HG03432 (cell line): ENCODE data around the gene TRIM52.
"Not testable (repeated sequence)": the region's sequence is repeated elsewhere in the genome, so short reads cannot be mapped to it uniquely, and the experiment has no call there.

Source experiments
- ATAC-seq: cut with Tn5 transposase; IDR thresholded peaks from one replicate; pipeline ENCODE4 v1.9.1; 2021; ENCODE audit warnings: mild to moderate bottlenecking, moderate library complexity; ENCODE audit not compliant: unreplicated experiment

Gene TRIM52

DNA sequence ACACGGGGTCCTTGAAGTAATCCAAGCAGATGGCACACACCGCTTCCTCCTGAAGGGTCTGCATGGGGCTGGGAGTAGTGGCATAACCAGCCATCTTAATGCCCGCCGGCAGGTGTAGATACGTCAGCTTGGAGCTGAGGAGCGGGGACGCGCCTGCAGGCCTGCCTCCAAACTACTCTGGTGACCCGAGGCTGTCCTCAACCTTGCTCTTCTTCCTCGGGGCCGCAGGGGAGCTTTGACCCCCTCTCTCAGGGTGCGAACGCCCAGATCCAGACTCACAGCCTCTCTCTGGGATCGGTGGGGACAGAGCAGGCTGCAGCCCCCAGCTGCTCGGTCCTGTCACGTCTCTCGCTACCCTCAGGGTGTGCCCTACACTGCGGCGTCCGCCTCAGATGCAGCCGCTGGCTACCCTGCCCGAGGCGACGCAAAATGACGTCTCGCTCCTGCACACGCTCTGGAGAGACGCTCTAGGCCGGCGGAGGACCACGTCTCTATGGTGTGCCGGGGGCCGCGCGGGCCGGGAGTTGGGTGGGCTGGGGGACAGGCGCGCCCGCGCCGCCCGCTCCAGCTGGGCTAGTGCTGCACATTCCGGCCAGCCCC is at the start of gene TRIM52:
TSS of gene TRIM52 (minus strand) at position 424 of the 600 bp plus-strand sequence. CDS start at position 94, 330 bp downstream.
- peak; percentile 82 for ATAC-seq

DNA sequence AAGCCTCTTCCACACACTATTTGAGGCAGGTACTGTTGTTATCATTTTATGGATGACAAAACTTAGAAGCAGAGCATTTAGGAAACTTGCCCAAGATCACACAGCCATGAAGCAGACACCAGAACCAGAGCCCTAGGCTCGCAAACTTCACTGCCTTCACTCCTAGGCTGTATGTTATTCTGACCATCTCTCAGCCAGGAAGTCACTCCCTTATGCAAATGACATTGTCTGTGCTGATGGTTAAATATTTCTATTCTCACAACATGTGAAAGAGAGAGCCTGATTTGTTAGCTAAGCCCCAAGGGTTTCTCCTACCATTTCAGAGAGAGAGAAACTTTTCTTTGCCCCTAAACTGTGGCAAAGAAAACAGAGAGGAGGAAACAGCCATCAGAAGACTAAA is 26.4 kb upstream of the TRIM52 start:
- ATAC-seq = peak; percentile 51

DNA sequence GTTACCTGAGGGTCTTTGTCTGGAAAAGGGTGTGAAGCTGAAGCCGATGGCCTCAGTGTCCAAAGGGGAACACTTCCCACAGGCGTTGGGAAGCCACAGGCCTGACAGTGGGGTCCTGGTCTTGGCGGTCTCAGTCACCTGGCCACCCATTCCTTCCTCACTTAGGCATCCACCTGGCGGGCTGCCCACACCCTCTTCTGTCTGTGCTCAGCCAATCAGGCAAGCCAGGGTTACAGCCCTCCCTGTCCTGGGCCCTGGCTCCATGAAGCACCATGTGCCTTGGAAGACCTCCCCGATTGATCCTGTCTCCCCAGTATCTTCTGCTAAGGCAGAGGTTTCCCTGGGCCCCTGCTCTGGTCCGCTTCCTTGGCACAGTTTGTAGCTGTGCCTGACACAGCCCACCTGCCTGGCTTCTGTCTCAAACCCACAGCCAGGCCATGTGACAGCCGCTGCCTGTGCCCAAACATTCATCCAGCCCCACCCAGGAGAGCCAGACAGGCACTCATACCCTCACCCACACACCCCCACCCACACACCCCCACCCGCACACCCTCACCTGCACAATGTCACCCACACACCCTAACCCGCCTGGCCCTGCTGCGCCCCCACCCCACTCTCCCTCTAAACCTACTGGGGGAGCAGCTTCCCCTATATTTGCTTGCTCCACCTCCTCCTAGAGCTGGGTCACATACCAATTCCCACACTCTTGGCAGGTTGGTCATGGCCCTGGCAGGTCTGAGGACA is 25.2 kb upstream of the TRIM52 start:
- ATAC-seq = not testable (repeated sequence)

DNA sequence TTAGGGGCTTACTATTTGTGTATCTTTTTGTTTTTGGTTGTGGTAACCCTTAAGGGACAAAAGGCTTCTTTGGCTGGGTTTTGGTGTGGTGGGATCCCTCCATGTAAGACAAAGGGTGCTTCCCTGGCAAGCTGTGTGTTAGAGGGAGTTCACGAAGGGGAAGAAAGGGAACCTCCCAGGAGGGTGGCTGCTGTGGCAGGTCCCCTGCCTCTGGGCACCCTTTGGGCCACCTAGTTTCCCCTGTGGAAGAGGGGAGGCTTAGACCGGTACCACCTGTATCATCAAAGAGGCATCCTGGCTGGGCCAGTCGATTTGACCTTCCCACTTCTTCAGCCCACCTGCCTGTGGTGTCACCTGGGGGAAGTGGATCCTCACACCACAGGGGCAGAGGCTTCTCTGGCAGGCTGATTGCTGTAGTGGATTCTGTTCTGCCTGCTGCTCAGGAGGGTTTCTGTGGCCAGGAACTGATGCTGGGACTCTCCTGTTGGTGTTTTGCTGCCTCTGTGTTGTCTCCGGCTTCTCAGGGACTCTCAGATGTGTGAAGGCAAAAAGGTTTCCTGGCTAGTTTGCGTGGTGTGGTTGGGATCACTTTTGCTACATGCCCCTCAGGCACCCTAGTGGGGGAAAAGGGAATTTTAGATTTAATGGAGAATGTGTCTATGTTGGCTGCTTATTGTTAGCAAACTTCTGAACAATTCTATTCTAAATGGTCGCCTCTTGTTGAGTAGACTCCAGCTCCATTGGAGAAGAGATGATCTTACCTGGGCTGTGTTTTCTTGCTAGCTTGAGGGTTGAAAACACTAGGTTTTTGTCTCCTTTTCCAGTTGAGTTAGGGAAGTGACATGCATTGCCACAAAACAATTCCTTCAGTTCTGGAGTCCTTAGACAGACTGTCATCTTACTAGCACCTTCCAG is 23.2 kb upstream of the TRIM52 start:
- not testable (repeated sequence) for ATAC-seq

DNA sequence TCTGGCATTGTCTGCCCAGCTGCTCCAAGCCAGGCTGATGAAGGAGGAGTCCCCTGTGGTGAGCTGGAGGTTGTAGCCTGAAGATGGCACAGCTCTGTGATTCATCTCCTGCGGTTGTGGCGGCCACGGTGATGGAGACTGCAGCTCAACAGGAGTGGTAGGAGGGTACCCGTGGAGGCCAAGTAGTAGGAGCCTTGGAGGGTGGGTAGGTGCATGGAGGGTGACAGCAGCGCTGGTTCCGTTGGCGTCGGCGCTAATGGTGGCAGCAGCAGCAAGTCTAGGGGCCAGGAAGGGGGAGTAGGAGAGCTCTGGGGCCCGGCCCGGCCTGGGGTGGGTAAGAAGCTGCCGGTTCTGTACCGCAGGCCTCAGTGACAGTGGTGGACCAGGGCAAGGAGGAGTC is 22.4 kb upstream of the TRIM52 start:
- ATAC-seq = no peak

DNA sequence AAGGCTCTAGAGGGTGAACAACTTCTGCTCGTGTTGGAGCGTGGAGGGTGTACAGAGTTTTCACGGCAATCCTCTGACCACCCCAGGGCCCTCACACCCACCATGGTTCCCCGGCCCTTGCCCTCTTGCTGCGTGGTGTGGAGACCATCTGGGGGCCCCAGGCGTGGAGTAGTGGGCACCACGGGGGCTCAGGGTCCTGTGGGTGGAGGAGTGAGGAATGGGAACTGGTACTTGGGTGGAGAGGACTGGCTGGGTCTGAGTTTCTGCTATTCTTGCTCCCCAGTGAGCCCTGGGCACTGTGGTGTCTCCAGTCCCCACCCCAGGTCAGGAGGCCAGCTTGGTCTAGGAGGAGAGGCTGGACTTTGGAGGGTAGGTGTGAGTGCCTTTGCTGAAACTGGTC is 21.9 kb upstream of the TRIM52 start:
- no peak for ATAC-seq

DNA sequence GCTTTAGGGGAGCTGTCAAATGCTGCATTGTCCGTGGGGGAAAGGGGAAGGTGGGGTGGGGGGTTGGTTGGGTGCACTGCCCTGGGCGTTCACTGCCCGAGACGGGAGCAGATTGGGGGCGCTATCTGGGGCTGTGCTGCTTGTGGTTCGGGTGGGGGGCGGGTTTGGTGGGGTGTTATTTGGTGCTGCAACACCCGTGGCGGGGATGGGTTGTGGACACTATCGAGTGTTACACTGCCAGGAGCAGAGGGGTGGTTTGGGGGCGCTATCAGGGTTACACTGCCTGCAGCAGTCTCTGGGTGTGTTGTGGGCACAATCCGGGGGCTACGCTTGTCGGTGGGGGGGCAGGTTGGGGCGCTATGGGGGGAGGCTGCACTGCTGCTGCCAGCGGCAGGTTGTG is 21.5 kb upstream of the TRIM52 start:
- not testable (repeated sequence) for ATAC-seq

DNA sequence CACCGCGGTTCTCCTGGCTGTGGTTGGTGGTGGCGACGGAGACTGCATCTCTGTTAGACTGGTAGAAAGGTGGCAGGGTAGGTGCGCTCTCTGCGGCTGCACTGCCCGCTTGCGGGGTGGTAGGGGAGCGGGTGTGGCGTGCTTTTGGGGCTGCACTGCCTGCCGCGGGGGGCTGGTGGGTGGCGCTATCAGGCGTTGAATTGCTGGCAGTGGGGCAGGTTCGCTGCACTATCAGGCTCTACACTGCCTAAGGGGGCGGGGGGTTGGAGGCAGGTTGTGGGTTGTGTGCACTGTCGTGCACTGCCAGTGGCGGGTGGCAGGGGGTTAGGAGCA is 21.0 kb upstream of the TRIM52 start:
- ATAC-seq = no peak

DNA sequence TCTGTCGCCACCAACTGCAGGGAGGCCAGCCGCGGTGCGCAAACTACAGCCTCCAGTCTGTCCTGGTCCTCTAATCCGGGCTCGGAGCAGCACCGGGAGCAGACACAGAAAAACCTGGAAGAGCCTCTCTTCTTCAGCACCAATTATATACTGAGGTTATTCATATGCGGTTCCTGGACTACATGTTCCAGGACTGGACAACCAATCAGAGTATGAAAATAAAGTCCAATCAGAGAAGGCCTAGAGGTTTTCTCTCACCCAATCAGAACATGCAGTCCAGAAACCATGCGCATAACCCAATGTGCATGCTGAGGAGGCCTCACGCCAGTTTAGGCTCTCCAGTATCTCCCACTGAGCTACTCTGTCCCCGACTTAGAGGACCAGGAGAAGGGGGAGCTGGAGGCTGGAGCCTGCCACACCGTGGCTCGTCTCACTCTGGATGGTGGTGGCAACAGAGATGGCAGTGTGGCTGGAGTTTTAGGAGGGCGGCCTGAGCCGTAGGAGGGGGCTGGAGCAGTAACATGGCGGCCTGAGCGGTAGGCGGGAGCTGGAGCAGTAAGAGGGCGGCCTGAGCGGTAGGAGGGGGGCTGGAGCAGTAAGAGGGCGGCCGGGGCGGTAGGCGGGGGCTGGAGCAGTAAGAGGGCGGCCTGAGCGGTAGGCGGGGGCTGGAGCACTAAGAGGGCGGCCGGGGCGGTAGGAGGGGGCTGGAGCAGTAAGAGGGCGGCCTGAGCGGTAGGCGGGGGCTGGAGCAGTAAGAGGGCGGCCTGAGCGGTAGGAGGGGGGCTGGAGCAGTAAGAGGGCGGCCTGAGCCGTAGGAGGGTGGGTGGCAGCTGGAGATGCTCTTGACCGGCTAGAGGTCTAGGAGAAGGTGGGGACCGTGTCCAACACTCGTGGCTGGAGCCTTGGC is 20.4 kb upstream of the TRIM52 start:
- ATAC-seq = no peak

DNA sequence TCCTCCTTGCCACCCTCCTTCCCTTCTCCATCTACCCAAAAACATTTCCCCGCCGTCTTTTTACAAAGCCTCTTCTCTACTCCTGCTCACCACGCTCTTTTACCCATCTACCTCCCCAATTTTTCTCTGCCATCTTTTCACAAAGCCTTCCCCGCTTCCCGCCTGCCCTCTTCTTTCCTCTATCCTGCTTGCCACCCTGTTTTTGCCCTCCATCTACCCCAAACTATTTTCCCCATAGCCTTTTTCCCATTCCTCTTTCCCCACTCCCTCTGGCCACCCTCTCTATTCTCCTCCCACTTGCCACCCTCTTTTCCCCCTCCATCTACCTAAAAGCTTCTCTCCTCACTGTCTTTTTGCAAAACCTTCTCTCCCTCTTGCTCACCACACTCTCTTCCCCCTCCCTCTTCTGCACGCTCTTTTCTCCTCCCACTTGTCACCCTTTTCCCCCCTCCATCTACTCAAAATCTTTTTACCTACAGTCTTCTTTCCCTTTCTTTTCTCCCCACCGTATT is 19.4 kb upstream of the TRIM52 start:
- ATAC-seq = no peak

DNA sequence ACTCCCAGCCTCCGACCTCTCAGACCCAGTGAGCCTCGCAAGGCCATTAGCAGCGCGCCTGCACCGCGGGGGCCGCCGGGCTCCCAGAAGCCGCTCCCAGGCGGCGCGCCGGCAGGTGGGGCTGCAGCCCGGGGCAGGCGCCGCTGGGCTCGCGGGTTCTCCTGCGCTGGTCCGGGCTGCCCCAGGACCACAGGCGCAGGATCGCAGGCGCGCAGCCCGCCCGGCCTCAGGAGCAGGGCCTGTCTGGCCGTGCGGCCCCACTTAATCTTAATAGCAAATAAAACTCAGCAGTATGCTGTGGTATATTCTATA is 12.4 kb upstream of the TRIM52 start:
- ATAC-seq = not testable (repeated sequence)

DNA sequence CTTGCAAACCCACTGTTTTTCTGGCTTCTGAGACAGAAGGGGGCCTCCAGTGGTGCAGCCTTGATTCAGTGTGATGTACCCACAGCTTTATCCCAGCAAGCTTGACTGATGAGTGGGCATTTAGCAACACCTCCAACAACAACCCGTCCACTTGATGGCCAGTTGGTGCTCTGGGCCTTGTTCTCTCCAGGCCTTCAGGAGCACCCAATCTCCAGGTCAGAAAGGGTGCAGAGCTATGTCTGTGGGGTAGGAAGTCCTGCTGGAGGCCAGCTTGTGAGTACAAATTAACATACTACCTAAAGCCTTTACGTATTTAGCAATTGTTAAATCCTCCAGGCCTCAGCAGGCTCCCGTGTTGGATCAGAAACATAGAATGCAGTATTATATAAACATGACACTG is 10.1 kb upstream of the TRIM52 start:
- no peak for ATAC-seq

DNA sequence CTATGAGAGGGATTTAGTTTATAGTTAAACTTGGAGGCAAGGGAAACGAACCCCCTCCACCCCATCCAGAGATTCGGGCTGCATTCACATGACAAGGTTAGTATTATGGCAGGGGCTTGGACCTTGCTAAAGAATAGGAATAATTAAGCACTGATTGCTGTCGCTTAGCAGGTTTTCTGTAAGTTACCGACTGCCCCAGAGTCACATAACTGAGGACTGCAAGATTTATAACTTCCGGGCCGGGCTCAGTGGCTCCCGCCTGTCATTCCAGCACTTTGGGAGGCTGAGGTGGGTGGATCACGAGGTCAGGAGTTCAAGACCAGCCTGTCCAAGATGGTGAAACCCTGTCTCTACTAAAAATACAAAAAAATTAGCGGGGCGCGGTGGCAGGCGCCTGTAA is 7.0 kb upstream of the TRIM52 start:
- not testable (repeated sequence) for ATAC-seq

DNA sequence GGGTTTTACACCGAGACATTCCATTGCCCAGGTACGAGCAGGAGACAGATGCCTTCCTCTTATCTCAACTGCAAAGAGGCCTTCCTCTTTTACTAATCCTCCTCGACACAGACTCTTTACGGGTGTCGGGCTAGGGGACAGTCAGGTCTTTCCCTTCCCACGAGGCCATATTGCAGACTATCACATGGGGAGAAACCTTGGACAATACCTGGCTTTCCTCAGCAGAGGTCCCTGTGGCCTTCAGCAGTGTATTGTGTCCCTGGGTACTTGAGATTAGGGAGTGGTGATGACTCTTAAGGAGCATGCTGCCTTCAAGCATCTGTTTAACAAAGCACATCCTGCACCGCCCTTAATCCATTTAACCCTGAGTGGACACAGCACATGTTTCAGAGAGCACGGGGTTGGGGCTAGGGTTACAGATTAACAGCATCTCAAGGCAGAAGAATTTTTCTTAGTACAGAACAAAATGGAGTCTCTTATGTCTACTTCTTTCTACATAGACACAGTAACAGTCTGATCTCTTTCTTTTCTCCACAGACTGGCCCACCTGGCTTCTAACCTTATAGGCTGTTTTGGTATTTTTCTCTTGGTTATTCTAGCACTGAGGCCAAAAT is 6.5 kb upstream of the TRIM52 start:
- ATAC-seq = not testable (repeated sequence)

DNA sequence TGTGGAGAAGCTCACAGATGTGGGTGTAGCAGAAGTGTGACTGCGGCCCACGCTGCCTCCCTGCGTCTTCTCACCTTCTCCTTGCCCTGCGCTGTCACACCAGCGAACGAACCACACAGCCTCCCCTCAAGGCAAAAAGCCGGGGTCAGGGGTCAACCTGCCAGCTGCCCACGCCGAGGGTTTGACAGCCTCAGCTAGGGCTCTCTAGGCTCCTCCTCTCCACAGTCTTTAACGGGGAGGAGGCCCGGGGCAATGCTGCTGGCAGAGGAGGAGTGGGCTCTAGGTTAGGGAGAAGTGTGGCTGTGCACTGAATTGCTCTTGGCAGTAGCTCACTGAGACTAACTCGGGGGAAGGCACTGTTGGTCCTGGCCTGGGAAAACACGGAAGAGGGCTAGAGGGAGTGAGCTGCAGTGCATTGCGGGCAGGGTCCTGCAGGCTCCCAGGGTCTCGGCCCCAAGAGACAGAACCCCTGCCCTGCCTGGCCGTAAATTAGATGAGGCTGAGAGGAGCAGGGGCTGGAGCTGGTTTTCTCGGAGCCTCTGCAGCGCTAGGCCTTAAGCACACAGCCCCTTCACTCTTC is 4.2 kb upstream of the TRIM52 start:
- ATAC-seq = no peak

DNA sequence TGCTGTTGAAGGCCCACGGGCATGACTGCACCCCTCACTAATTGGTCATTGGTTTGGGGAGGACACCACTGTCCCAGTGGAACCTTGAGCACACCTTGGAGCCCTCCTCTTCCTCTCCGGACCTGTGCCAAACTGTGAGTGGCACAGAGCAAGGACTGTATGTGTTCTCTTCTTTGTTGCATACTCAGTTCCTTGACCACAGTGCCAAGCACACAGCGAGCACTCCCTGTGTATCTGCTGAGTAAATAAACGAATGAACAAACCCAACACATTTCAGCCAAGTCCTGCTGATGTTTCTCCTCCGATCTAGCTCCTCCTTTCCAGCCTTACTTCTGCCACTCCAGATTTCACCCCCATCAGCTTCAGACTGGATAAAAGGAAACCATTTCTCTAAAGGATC is 2.7 kb upstream of the TRIM52 start:
- ATAC-seq = no peak

DNA sequence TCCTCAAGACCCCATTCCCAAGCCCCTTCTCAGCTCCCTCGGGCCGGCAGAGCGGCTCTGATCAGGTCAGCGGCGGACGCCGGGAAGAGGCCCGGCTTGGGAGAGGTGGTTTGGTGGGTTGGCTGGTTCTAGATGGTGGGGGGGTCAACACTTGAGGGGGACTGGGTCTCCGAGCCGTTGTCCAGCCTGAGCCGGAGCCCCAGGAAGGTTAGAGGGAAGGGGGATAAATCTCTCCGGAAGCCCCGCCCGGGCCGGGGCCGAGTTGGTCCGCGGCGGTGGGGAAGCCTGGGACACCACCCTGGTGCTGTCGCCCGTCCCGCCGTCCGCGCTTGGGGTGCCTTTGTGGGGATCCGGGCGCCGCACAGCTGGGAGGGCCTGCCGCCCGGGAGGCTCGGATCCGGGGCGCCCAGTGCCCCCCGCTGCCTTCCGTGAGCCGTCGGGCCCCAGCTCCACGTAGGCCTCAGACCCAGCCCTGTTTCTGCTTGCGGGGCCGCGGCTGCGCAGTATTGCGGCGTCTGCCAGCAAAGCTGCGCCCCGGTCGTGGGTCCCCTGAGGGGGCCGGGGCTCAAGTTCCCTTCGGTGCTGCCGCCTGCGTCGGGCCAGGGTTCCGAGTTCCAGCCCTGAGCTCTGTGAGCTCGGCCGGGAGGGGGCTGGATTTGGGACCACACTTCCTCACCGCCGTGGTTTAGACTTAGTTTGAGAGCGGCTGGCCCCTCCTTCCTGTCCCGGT is 542 bp upstream of the TRIM52 start:
- peak; percentile 55 for ATAC-seq

DNA sequence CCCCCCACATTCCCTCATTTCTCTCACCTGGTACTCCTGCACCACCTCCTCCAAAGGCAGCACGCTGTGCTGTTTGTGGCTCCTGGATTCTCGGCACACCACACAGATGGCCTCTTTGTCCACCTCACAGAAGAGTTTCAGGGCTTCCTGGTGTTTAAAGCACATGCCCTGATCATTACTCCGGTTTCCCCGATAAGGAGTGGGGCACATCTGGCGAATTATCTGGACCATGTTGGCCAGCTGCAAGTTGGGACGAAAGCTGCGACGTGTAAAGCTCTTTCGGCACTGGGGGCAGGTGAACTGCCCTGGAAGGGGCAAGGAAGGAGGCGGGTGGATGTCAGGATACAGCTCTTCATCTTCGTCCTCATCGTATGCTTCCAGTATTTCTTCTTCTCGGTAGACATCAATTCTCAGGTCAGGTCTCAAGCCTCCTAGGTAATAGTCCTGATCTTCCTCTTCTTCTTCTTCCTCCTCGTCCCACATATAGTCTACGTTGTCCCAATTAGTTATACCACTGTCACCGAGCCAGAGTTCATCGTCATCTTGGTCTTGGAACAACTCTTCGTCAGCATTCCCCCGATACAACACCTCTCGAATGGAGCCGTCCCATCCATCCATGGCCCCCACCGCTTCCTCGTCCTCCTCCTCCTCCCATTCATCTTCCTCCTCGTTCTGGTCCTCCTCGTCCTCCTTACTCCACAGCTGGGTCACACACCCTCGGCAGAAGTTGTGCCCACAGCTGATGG is 796 bp downstream of the TRIM52 start:
- no peak for ATAC-seq

DNA sequence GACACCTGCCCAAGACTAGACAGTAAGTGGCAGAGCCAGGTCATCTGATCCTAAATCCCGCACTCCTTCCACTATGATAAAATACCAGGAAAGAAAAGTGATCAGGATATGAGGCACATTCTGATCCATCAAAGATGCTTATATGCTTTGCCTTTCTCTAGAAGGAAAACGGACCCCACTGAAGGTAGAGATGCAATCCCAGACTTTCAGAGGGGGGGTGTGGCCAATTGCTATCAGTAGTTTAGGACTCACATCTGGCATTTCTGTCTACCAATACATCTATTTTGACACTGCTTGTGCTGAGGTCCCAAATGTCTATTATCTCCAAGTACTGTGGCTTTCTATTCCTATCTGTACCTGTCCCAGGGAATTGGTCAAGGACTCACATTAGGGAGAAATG is 1.7 kb downstream of the TRIM52 start:
- no peak for ATAC-seq
